Measurements from ENCODE around the gene RNF5. TPM values are rescaled to one million over a fixed set of nuclear protein-coding genes. Genes with fewer than 3 reads are reported as not detected.
A peak's percentile ranks its signal among the peaks of the same experiment; 100 is the strongest.
"Not testable (repeated sequence)": the region's sequence is repeated elsewhere in the genome, so short reads cannot be mapped to it uniquely, and the experiment has no call there.

The RNF5 gene
- total RNA-seq, 3 donors from 2014 or later = 79.0 to 114 (median 85.0) TPM

GRCh38 chr6:32191696-32192607 is 13.7 kb downstream of the RNF5 start:
- intact Hi-C loops (cut with DNase I, micrococcal nuclease) = no loop called here

GRCh38 chr6:32192608-32193039 is 14.4 kb downstream of the RNF5 start, which contains the start of gene GPSM3:
Gene GPSM3 (minus strand): TSS chr6:32192643. CDS start chr6:32192513, 130 bp downstream.
- TF ChIP-seq, protein P1, sequence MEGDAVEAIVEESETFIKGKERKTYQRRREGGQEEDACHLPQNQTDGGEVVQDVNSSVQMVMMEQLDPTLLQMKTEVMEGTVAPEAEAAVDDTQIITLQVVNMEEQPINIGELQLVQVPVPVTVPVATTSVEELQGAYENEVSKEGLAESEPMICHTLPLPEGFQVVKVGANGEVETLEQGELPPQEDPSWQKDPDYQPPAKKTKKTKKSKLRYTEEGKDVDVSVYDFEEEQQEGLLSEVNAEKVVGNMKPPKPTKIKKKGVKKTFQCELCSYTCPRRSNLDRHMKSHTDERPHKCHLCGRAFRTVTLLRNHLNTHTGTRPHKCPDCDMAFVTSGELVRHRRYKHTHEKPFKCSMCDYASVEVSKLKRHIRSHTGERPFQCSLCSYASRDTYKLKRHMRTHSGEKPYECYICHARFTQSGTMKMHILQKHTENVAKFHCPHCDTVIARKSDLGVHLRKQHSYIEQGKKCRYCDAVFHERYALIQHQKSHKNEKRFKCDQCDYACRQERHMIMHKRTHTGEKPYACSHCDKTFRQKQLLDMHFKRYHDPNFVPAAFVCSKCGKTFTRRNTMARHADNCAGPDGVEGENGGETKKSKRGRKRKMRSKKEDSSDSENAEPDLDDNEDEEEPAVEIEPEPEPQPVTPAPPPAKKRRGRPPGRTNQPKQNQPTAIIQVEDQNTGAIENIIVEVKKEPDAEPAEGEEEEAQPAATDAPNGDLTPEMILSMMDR (IDR thresholded peaks at IDR 0.05) = no peak
- no peaks in the 10 kb centered on the region for H3K9me3 ChIP-seq
- peak; percentile 78 to 91 (median 82) for DNase-seq
- peaks cover 5% of the 10 kb centered on the region for H3K36me3 ChIP-seq (ENCODE audit: low read depth)
- H3K4me3 ChIP-seq = no peak within 1 kb of the TSS
- H3K4me1 ChIP-seq (ENCODE audit: low read depth) = peaks cover 32% of the 10 kb centered on the region
- ATAC-seq = no peak
- intact Hi-C loops (cut with DNase I, micrococcal nuclease) = no loop called here

More at GRCh38 chr6:32191696-32192607, 13.7 kb downstream of the RNF5 start:
- TF ChIP-seq, protein P1 (IDR thresholded peaks at IDR 0.05) = no peak
- ATAC-seq (no peak), DNase-seq (peak in 2 of 3 donors; percentile 54 to 71)
- Histone ChIP-seq H3K4me1 (ENCODE audit: low read depth) (peaks cover 31% of the 10 kb centered on the region), H3K9me3 (no peaks in the 10 kb centered on the region), H3K4me3 (no peak overlapping the region), H3K36me3 (ENCODE audit: low read depth) (peaks cover 5% of the 10 kb centered on the region)

GRCh38 chr6:32193096-32193495 is 14.9 kb downstream of the RNF5 start:
- DNase-seq; H3K4me3 ChIP-seq; H3K9me3 ChIP-seq; ATAC-seq; H3K36me3 ChIP-seq (ENCODE audit: low read depth); intact Hi-C loops (cut with DNase I, micrococcal nuclease): not testable (repeated sequence)
- H3K4me1 ChIP-seq (ENCODE audit: low read depth) = peaks cover 28% of the 10 kb centered on the region

DNA sequence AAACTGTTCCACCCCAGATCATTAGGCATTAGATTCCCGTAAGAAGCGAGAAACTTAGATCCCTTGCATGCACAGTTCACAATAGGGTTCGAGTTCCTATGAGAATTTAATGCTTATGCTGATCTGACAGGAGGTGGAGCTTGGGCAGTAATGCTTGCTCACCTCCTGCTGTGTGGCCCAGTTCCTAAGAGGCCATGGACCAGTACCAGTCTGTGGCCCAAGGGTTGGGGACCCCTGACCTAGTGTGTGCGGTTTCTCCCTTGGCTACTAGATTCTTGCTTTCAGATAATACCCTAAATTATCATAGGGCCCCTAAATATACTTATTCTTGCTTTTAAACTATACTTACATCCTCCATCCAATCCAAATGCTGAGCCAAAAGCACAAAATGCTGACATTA is 16.2 kb downstream of the RNF5 start:
- DNase-seq = no peak
- peaks cover 5% of the 10 kb centered on the region for H3K36me3 ChIP-seq (ENCODE audit: low read depth)
- H3K4me1 ChIP-seq (ENCODE audit: low read depth) = peaks cover 23% of the 10 kb centered on the region
- ATAC-seq = no peak
- H3K9me3 ChIP-seq = no peaks in the 10 kb centered on the region
- intact Hi-C loops (cut with DNase I, micrococcal nuclease) = no loop called here
- H3K4me3 ChIP-seq = no peak overlapping the region
- TF ChIP-seq, protein P1 (IDR thresholded peaks at IDR 0.05) = no peak

DNA sequence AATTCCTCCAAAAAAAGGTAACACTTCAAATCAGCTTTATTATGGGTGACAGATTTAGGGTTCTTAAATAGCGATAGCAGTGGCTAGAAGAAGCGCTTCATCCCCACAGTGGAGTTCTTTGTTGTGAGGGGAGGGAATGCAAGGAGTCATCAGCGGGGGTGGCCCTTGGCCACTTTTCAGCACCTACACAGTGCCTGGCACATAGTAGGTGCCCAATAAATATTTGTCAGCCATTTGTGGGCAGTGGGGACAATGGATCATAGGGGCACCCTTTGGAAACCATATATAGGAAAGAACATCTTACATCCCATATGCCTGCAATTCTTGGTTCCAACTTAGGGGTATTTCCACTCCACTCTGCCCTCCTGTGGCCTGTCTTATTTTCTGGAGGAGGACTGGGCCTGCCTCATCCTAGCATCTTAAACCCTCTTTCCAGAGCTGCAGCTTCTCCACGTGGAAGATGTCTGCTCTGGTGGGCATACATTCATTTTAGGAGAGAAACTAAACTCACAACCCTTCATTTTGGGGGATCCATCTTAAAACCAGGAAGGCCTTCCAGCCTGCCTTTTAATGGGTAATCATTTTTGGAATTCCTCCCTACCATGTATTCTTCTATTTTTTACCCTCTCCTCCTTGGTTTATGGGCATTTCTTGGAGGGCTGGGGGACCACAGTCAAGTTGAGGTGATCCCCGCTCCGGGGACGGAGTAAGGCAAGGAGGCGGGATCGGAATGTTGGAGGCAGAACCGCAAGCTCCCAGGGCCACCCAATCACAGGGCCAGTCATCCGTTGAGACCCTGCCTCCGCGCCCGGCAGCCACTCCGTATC is 16.8 kb downstream of the RNF5 start:
- intact Hi-C loops (cut with DNase I, micrococcal nuclease) = no loop called here
- peaks cover 23% of the 10 kb centered on the region for H3K4me1 ChIP-seq (ENCODE audit: low read depth)

More for the DNA sequence above, 16.8 kb downstream of the RNF5 start:
- Histone ChIP-seq H3K4me3 (peak overlapping the region; percentile 29), H3K9me3 (no peaks in the 10 kb centered on the region), H3K36me3 (ENCODE audit: low read depth) (peaks cover 5% of the 10 kb centered on the region)
- DNase-seq = peak in 2 of 3 donors; percentile 48 to 73
- TF ChIP-seq, protein P1 (IDR thresholded peaks at IDR 0.05) = no peak
- ATAC-seq = peak; percentile 8
